GM21737 (cell line): ENCODE results near the gene CTSE.
"Not testable (repeated sequence)": the region's sequence is repeated elsewhere in the genome, so short reads cannot be mapped to it uniquely, and the experiment has no call there.

Experiments used
- ATAC-seq: cut with Tn5 transposase; IDR thresholded peaks from one replicate; pipeline ENCODE4 v1.9.1; 2021; ENCODE audit warnings: mild to moderate bottlenecking, moderate library complexity; ENCODE audit not compliant: unreplicated experiment

CTSE gene

DNA sequence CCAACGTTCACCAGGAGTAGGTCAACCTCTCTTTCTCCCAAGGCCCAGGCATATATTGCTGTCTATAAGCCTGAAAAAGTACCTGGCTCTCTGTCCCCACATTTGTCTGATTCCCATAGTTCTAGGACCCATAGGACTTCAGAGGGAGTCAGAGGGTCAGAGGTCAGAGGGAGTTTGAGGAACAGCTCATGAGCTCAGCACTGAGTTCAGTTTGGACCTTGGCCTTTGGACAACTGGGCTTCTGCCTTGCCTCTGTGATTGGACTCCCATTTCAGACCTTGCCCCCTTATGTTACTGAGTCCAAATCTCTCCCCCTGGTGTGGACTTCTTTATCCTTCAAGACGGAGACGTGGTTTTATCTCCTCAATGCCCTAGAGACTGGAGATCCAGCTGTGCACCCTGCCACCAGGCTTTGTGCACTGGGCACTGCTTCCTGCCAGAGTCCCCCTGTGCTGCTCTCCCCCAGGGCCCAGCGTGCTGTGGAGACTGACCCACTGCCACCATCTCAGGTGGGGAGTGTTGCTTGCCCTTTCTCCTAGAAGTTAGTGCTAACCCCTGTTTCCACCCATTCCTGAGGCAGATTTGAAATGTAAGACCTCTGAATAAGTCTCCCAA, 3.2 kb downstream of the CTSE start:
- no peak for ATAC-seq

DNA sequence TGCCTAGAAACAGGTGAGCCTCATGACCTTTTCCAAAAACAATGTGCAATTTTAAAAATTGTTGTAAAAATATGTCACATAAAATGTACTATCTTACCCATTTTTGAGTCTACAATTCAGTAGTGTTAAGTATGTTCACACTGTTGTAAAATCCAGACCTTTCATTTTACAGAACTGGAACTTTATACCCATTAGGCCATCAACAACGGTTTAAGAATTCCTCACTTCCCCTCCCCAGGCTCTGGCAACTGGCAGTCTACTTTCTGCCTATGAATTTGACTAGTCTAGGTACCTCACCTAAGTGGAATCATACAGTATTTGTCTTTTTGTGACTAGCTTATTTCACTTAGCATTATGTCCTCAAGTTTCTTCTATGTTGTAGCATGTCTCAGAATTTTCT, 8.6 kb downstream of the CTSE start:
- no peak for ATAC-seq

DNA sequence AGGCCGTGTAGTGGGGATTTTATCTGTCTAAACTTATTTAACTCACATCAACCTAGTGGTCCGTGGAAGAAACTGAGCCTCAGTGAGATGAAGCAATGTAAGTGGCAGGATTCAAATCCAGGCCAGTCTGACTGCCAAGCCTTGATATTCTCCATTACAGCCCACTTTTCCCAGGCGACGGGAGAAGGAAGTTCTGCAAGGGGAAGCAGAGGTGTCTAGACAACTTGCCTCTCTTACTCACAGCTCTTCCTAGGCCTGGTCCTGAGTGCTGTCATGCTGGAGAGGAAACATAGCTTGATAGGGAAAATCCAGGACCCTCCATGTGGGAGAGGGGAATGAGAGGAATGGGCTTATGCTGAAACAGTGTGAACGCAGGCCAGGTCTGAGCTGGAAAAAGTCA, 9.1 kb downstream of the CTSE start:
- ATAC-seq, result no peak

DNA sequence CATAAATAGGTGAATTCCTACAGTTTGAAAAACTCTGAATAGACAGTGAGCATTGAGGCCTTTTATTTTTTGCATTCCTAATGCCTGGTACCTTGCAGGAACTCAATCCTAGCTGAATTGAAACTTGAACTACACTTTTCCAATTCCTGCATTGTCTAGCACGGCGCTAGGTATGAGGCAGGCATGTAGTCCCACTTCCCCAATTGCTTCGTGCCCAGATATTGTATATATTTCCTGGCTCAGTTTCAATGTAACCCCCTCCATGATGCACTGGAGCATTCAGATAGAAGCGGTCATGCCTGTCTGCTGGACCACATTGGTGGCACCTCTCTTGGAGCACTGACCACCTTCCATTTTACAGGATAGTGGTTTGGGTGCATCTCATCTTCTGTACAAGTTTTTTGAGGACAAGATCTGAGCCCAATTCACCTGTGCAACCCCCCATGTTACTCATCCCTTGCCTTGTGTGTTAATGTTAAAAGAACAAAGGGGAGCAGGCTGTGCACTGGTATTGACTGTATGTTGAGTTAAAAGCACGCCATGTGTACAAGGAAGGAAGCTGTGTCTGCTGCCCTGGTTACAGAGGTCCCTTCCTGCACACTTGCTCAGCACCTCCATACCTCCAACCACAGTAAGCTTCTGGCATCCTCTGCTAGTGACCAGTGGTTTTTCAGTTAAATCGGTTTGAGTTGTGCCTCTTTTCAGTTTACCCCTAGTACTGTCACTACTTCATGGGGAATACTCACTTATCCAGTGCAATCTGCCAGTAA, 10.5 kb downstream of the CTSE start:
- ATAC-seq, result no peak

DNA sequence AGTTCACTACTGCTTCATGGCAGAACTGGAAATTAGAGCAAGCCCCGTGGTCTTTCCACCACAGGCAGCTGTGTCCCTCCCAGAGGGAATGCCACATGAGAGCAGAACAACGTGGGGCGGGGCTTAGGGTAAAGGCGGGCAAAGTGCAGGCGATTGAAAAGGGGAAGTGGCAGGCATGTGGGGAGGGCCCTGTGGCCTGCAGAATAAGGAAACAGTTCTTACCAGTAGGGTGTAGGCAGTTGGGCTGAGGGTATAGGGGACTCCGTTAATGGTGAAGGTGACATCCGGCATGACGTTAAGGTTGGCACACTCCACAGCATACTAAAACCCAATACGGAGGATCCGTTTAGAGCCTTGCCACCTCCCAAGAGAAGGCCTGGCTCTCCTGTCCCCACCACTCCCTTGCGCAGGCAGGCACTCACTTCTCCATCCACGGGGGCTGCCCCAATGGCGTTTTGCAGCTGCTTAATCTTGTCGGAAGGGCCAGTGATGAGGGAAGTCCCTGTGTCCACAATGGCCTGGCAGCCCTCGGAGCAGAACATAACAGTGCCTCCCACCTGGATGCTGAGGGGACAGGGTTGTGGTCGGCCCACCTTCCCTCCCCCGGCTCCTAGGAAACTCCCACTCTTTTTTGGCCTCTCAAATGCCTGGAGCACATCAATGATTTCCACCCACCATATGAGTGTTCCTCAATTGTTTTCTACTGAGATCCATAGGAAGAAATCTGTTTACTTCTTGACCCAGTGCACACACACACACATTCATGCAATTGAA, 11.4 kb downstream of the CTSE start:
- peak; percentile 94 for ATAC-seq

DNA sequence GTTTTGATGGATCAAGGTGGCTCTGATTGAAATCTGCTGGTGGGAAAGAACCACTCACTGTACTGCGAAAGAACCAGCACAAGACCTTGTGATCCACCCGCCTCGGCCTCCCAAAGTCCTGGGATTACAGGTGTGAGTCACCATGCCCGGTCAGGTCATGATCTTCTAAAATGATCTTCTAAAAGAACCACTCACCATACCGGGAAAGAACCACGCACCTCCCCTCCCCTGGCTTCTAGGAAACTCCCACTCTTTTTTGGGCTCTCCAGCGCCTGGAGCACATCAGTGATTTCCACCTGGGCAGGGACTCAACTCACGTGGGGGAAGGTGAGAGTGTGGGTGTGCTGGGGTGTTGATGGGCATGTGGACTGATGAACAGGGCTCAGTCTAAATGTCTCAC, 12.6 kb downstream of the CTSE start:
- no peak for ATAC-seq

DNA sequence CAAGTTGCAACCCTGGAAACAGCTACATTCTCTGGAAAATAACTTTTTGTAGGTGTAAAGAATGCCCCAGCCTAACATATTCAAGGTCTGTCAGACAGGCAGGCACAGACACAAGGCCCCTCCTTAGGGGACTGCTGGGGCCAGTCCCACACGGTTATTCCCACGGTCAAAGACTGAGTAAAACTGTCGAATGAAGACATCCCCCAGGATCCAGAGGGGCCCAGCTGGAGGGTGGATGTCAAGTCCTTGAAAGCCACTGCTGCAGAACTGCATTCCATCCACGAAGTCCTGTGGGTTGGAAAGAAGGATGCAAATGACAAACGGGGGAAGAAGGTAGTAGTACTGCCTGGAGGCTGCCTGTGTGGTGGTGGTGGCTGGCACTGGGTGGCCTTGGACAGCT, 13.6 kb downstream of the CTSE start:
- ATAC-seq, result no peak

DNA sequence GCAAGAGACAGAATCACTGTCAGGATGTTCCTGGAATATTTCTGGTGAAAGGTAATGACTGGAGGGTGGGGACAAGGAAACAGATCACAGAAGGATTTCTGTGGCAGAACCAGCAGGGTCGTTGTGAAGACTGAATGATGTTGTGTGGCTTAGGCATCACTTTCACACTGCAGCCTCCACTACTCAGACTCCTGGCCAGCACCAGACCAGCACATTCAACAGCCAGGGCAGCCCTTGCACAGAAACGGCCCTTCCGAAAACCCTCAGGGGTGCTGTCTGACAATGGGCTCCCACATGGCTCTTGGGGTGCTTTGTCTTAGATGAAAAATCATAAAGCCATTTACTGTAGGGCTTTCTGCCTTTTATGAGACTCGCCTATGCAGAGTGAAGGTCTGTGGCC, 16.7 kb downstream of the CTSE start:
- ATAC-seq, result no peak

DNA sequence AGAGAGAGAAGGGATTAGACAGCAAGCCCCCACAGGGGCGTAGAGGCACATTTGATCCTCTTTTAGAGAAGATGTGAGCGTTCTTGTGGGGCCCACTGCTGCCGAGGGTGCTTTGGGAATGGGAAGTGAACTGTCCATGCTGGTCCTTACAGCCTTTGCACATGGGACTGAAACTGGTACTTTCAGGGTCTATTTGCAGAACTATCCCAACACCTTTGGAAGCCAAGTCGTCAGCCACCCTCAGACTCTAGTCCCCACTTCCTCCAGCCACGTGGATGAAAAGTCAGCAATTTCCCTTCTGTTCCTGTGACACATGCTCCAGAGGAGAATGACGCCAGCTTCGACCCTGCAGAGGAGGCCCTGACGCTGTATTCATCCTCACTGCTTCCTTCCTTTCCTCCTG, 17.9 kb downstream of the CTSE start:
- ATAC-seq, result no peak

DNA sequence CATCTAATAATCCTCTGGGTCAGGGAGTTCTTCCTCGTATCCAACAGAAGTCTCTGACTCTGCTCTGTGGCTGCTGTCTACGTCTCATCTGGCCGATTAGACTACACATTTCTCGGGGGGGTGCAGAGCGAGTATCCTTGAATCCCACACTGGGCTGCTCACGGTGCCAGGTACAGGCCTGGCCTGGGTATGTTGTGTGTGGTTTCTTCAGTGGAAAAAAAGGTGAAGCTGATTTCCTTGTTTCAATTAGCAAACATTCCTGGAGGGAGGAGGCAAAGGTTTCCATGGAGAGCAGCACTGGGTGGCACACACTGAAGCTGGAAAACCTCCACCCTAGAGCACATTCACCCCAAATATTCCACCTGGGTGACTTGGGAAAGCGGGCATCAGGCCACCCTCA, 18.5 kb downstream of the CTSE start:
- no peak for ATAC-seq

DNA sequence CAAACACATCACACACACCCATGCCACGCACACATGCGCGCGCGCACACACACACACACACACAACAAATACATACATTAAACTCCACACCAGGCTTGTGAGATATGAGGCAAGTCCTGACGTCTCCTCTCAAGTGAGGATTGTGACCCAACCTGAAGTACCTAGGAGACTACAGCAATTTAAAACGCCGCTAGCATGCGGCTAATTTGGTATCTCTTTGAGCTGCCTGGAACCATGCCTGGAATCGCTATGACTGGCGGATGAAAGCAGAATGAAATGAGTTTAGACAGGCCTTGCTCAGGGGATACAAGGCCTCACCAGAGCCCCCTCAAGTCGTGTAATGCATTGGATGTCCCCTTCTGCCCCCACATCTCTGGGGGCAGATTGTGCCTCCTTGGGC, 18.9 kb downstream of the CTSE start:
- ATAC-seq, result no peak

DNA sequence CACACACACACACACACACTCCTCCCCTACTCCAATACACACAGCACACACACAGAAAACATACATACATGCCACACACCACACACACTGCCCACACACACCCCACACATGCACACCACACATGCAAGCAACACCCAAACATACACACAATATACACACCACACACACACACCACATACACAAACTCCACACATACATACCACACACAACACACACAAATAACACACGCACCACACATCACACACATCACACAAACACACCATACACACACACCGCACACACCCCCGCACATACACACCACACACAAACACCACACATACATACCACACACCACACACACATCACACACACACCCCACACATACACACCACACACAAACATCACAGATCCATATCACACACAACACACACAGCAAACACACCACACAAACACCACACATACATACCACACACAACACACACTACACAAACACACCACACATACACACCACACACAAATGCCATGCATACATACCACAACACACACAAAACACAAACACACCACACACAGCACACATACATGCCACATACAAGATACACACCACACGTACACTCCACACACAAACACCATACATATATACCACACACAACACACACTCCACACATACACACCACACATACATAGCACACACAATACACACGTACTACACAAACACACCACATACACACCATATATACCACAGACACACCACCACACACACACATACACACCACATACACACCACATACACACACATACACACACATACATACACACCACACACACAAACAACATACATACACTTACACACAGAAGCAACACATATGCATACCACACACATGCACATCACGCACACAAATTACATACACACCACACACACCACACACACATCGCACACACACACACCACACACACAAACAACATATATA, 19.6 kb downstream of the CTSE start:
- ATAC-seq, result no peak

DNA sequence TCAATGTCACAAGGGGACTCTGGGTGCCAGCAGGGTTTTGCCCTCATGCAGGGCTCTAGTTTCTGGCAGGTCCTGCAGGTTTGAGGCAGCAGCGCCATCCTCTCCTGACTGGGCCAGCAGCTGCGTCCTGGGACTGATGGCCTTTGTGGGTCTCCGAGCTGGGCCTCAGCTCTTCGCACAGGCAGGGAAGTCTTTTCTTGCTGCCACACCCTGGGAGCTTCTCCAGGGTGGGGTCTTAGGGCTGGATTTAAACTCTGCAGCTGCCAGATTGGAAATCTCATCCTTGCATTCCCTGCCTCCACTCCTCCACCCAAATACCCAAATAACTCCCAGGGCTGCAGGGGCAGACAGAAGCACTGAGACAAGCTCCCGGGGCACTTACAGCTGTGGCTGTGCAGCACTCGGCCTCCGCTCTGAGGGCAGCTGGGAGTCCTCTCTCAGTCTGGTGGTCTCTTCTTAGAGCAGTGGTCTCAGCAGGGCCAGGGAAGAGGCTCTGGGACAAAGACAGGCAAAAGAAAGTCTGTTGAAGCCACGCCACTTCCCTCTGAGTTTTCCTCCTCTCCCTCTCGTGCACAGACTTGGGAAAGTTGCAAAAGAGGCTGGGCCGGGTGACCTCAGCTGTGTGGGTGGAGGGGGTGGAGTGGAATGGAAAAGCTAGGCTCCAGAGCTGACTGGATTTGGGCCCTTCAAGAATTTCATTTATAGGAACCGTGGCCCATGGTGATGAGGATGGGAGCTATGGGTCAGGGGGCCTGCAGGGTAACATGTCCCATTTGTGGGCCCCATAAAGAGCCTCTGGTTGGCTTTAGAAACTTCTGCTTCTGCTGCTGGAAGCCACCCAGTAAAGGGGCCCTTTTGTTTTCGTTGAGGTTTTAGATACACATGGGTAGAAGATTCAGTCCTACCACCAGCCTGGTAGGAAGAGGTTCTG, 20.6 kb downstream of the CTSE start, which contains the start of gene RAB7B:
Gene RAB7B, minus strand, starts transcription at position 525 of the 931 bp plus-strand sequence. CDS start 9,260 bp downstream, outside the sequence.
- no peak for ATAC-seq

DNA sequence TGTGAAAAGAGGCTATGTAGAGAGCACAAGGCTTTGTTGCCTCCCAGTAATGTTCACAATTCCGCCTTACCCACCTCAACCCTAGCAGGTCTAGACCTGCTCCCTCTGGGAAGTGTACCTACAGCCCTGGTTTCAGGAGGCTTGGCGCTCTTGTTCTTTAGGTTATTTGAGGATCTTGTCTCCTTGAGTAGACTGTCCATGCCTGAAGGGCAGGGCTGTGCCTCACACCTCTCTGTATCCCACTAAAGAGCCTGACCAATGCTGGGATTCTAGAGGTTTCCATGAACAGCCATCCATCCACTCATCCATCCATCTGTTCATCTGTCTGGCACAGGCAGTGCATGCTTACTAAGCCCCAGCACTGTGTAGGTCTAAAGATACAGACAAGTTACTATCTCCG, 21.5 kb downstream of the CTSE start:
- no peak for ATAC-seq

DNA sequence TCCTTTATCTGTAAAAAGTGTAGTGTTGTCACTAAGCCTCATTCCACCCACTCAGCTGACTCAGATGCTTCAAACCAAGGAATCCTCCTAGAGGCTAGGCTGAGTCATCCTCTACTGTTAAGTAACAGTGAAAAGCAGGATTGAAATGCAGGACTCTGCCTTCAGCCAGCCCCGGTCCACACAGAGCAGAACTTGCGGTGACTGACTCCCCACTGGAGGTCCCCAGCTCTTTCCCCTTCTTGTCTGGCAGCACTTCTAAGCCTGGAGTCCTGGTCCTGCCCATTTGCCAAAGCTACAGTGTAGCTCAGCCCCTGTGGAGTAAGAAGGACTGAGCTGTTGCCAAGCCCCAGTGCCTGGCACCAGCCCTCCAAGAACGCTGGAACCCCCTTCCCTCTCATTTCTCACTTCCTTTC, 22.2 kb downstream of the CTSE start:
- no peak for ATAC-seq

DNA sequence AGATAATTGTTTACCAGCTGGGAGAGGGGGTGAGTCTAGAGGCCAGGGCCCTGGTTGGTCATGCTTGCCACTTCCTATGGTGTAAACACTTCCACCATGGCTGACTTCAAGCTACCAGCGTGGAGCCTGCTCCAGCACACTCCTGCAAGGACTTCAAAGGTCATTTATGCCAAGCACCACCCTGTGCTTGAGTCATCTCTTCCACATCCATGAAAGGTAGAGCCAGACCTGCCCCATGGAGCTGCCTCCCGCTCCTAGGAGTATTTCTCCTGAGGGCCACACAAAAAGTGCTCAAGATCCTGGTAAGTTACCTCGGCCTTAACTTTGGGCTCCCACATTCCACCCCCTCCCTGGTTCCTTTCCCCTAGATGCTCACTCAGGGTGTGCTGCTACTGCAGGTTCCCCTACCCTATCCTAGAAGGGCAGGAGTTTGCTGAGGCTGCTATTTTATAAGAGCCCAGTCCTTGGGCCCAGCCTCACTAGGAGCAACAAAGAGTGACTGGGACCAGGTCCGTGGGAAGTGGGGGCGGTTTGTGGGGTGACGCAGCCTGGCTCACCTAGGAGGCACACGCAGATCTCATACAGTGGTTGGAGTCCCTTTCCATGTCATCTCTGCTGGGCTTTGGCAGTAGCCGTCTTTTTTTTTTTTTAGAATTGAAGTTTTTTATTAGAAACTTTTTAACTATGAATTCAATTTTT, 22.9 kb downstream of the CTSE start:
- no peak for ATAC-seq

DNA sequence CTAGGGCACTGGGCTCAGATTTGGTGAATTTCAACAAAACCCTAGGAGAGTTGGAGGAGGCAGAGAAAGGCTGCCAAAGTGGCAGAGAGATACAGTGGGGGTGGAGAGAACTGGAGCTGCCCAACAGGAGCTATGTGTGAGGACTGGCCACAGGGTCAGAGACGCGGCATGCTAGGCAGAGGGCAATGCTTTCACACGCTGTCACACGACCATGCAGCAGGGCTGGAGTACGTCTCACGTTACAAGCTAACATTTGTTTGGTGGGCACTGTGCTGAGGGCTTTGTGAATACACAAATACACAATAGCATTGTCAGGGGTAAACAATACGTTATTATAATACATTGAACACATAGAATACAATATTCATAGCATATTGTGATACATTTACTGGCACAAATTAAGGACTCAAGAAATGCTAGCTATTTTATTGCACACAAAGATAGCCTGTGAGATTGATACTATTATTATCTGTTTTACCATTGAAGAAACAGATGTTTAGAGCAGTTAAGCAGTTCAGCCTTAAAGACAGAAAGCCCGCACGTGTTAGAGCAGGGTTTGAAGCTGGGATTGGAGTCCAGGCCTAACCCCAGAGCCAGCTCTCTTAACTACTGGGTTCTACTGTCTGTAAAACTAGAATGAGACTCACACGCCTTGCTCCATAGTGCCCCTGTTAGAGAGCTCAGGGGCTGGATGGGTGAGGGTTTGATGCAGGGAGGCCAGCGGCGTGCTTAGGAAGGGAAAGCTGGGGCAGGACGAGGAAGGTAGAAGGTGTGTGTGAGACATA, 25.0 kb downstream of the CTSE start:
- ATAC-seq, result no peak

DNA sequence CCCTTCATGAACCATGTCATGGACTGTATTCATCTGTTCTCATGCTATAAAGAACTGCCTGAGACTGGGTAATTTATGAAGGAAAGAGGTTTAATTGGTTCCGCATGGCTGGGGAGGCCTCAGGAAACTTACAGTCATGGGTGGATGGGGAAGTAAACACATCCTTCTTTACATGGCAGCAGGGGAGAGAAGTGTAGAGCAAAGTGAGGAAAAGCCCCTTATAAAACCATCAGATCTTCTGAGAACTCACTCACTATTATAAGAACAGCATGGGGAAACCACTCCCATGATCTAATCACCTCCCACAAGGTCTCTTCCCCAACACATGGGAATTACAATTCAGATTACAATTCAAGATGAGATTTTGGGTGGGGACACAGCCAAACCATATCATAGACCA, 27.1 kb downstream of the CTSE start:
- not testable (repeated sequence) for ATAC-seq
